Activated CD8-positive, alpha-beta memory T cell treated with anti-CD3 and anti-CD28 coated beads, Interleukin-2, amount 10 ng/mL, durations not matched to agents 7 days and 5 days (primary cell): ENCODE data around the gene VPS13D. TPM values are rescaled to one million over a fixed set of nuclear protein-coding genes. Genes with fewer than 3 reads are reported as not detected.

Experiments used
- ATAC-seq: fragments of 150-1000 bp; cut with Tn5 transposase; one replicate; pipeline ENCODE4 v1.10.0; 2021; ENCODE audit warnings: moderate library complexity
- CTCF ChIA-PET: fragments of 350-600 bp; sonication (Branson Sonifier 250); formaldehyde crosslinking; loops from one replicate; lab custom pipeline; 2021; ENCODE audit warnings: antibody characterized with exemption; lab: Charles Lee
- DNase-seq: peaks from one replicate; pipeline ENCODE4 v3.0.0-alpha.2; 2020
- H3K27ac Mint-ChIP-seq: one replicate; pipeline ENCODE4 v1.8.0; 2021; ENCODE audit warnings: mild to moderate bottlenecking, mixed read lengths
- H3K27me3 Mint-ChIP-seq: one replicate; pipeline ENCODE4 v1.8.0; 2021; ENCODE audit warnings: mixed read lengths
- H3K36me3 Mint-ChIP-seq: one replicate; pipeline ENCODE4 v1.8.0; 2021; ENCODE audit warnings: mild to moderate bottlenecking, mixed read lengths
- H3K4me1 Mint-ChIP-seq: one replicate; pipeline ENCODE4 v1.8.0; 2021; ENCODE audit warnings: mixed read lengths
- H3K4me3 Mint-ChIP-seq: one replicate; pipeline ENCODE4 v1.8.0; 2021; ENCODE audit warnings: mild to moderate bottlenecking, moderate library complexity, mixed read lengths
- H3K9me3 Mint-ChIP-seq: one replicate; pipeline ENCODE4 v1.8.0; 2022; ENCODE audit warnings: low read depth, mixed read lengths
- microRNA-seq: library from miRNA; unstranded; fragments of <30 nt; microRNA quantifications from one replicate; pipeline ENCODE4 v1.2.0, GENCODE V29; 2022
- total RNA-seq, 2 experiments: library from RNA; stranded (reverse); gene quantifications; one replicate each; pipeline ENCODE4 v1.2.3, GENCODE V29; 2021

The VPS13D gene
- total RNA-seq, 2 experiments from 2014 or later, result 34.6 to 38.3 TPM

DNA sequence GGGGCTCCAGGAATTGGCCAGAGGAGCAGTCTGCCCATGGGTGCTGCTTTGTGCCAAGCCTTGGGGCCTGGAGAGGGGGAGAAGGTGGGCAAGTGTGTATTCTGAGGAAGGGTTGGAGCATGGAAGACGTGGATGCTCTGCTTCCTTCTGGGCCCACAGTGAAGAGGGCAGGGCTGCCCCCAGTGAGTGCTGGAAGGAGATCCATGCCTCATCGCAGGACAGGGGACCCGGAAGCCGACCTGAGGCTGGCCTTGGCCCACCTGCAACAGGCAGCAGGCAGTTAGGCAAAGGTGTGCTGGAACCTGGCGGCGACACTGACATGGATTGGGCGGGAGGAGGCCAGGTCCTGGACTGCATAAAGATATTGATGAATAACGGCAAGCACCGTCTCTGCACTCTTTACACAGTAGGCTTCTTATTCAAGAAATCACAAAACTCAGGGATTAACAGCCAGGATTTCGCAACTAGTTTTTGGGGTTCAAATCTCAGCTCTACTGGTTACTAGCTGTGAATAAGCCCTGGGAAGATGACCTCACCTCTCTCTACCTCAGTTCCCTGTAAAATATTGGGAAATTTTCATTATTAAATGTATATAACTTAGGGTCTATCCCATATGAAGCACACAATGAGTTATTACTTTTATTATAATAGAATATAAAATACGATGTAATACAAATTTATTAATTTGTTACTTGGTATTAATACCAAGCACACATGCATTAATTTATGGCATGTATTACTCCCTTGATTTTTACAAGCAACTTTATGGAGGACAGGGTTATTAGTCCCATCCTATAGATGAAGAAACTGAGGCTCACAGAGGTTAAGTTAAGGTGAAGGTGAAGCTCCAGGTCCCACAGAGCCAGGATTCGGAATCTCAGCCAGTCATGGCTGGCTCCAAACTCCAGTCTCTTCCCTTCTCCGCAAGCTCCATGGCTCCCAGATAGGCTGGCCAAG, 325.9 kb downstream of the VPS13D start:
- Mint-ChIP-seq H3K36me3 (no peaks in the 10 kb centered on the region), H3K9me3 (no peaks in the 10 kb centered on the region), H3K4me3 (no peak overlapping the region), H3K27me3 (no peaks in the 10 kb centered on the region), H3K27ac (no peak overlapping the region), H3K4me1 (peaks cover 3% of the 10 kb centered on the region)
- CTCF ChIA-PET, result no interaction called here
- DNase-seq (no peak), ATAC-seq (no peak)

DNA sequence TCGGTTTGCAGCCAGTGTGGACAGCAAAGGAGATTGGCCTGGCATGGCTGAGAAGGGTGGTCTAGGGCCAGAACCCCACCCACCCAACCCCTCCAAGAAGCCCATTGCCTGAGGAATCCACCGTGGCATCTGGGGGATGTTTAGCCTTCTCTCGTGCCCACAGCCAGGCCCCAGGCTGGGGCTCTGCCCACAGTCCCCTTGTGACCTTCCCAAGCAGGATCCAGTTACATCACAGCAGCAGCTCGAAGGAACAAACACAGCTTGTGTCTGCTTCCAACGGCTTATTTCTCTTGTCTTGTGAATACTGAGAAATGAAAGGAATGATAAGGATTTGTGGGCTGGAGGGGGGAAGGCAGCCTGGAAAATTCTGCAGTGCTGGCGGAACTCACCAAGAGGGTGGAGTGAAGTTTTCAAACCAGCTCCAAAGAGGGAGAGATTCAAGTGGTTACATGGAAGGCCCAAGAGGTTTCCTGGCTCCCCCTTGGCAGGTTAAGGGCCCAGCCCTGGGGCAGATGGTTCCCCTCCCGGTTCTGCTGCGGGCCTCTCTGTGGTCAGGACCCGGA, 326.6 kb downstream of the VPS13D start:
- no peaks in the 10 kb centered on the region for H3K36me3 Mint-ChIP-seq
- H3K4me1 Mint-ChIP-seq, result no peaks in the 10 kb centered on the region
- DNase-seq (no peak), ATAC-seq (no peak)
- H3K4me3 Mint-ChIP-seq, result no peak overlapping the region
- CTCF ChIA-PET, result no interaction called here
- H3K9me3 Mint-ChIP-seq, result no peaks in the 10 kb centered on the region
- no peak overlapping the region for H3K27ac Mint-ChIP-seq
- no peaks in the 10 kb centered on the region for H3K27me3 Mint-ChIP-seq

DNA sequence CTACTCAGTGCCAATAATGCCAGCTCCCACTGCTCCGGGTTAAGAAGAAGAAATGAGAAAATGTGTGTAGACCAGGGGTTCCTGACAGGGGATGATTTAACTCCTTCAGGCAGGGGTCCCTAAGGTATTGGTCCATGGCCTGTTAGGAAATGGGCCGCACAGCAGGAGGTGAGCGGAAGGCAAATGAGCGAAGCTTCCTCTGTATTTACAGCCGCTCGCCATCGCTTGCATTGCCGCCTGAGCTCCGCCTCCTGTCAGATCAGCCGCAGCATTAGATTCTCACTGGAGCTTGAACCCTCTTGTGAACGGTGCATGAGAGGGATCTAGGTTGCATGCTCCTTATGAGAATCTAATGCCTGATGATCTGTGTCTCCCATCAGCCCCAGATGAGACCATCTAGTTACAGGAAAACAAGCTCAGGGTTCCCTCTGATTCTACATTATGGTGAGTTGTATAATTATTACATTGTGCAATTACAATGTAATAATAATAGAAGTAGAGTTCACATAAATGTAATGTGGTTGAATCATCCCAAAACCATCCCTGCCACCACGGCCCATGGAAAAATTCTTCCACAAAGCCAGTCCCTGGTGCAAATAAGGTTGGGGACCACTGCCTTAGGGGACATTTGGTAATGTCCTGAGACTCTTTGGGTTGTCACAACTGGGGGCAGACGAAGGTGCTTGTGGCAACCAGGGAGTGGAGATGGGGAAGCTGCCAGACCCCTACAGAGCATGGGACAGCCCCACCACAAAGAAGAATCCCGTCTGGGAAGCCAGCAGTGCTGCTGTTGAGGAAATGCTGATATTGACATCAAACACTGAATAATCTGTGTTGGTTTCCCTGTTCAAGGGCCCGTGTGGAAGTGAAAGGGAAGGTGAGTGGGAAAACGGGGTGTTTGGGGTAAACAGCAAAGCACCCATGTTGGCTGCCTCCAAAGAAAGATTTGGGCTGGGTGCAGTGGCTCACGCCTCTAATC, 327.4 kb downstream of the VPS13D start:
- no peak overlapping the region for H3K27ac Mint-ChIP-seq
- H3K9me3 Mint-ChIP-seq, result peaks cover 1% of the 10 kb centered on the region
- CTCF ChIA-PET, result no interaction called here
- H3K36me3 Mint-ChIP-seq, result peaks cover under 1% of the 10 kb centered on the region
- DNase-seq, result no peak
- H3K27me3 Mint-ChIP-seq, result no peaks in the 10 kb centered on the region
- no peak for ATAC-seq
- no peak overlapping the region for H3K4me3 Mint-ChIP-seq
- no peaks in the 10 kb centered on the region for H3K4me1 Mint-ChIP-seq

DNA sequence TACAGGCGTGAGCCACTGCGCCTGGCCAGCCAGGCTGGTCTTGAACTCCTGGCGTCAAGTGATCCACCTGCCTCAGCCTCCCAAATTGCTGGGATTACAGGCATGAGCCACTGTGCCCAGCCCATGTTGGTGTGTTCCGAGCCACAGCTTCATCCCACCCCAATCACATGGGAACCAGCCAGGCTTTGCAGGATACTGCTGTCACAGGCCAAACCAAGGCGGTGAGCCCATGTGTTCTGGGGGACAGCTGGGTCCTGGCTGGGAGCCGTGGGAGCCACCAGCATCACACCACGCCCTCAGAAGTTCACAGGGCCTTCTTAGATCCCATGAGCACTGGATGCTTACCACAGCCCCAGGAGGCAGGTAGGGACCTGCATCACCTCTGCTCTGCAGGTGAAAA, 331.3 kb downstream of the VPS13D start:
- DNase-seq (no peak), ATAC-seq (no peak)
- no peaks in the 10 kb centered on the region for H3K27me3 Mint-ChIP-seq
- CTCF ChIA-PET, result interaction anchor here (1.5 kb wide), 1 partner anchor 98 kb away, joined by 3 read pairs; no protein-coding TSS in a partner anchor
- no peaks in the 10 kb centered on the region for H3K4me1 Mint-ChIP-seq
- no peak overlapping the region for H3K4me3 Mint-ChIP-seq
- no peak overlapping the region for H3K27ac Mint-ChIP-seq
- peaks cover 17% of the 10 kb centered on the region for H3K9me3 Mint-ChIP-seq
- H3K36me3 Mint-ChIP-seq, result peaks cover 22% of the 10 kb centered on the region

Small RNA genes lying within 50 kb of the gene (microRNA-seq; reads per million reads assigned to microRNA genes)
- gene MIR4632, result 3.0 reads per million

Other genes with a start within 250 kb of the VPS13D start
- 10 to 100 TPM; 57.7 to 67.5 TPM for gene MFN2, start 249.6 kb upstream of the VPS13D start, total RNA-seq
- gene MIIP, start 210.5 kb upstream of the VPS13D start, total RNA-seq, result 10 to 100 TPM; 41.4 to 59.3 TPM
- gene TNFRSF8, start 166.7 kb upstream of the VPS13D start, total RNA-seq, result 10 to 100 TPM in 1 of 2 experiments, 1 to 10 TPM in 1; 3.8 to 14.8 TPM
- gene TNFRSF1B, start 63.0 kb upstream of the VPS13D start, total RNA-seq, result 100 to 1,000 TPM; 294 to 370 TPM